H1 (cell line): ENCODE data around the gene C20orf144.

Experiments
- BACH1 ChIP-seq: IDR thresholded peaks from 2 replicates; pipeline ENCODE4 v1.6.1; 2012; ENCODE audit warnings: low read length, improper control_type of control experiment
- CEBPB ChIP-seq: IDR thresholded peaks from 2 replicates; pipeline ENCODE4 v1.6.1; 2012; ENCODE audit warnings: low read depth, low read length
- CREB1 ChIP-seq: IDR thresholded peaks from 2 replicates; pipeline ENCODE4 v1.6.1; 2012; ENCODE audit warnings: inconsistent platforms
- GABPA ChIP-seq: IDR thresholded peaks from 2 replicates; pipeline ENCODE4 v1.6.1; 2011; ENCODE audit warnings: mild to moderate bottlenecking, low read length, moderate library complexity, borderline replicate concordance; ENCODE audit not compliant: insufficient read depth
- KDM5A ChIP-seq: fragments of 200-600 bp; IDR thresholded peaks from 2 replicates; pipeline ENCODE4 v1.7.1; 2012; ENCODE audit warnings: mild to moderate bottlenecking, low read length, inconsistent platforms, mixed read lengths
- NRF1 ChIP-seq: IDR thresholded peaks from 2 replicates; pipeline ENCODE4 v1.6.1; 2011; ENCODE audit warnings: mild to moderate bottlenecking, low read depth, low read length, improper control_type of control experiment
- POLR2A ChIP-seq, 2 experiments: IDR thresholded peaks; 1 replicate in 1 of 2; 2 replicates in 1 of 2; pipeline ENCODE4 v1.6.1; 2011; ENCODE audit warnings: low read depth in 2 of 2, low read length in 2 of 2, mild to moderate bottlenecking in 2 of 2; ENCODE audit errors: control extremely low read depth in 1 of 2
- POLR2AphosphoS5 ChIP-seq: IDR thresholded peaks from 2 replicates; pipeline ENCODE4 v1.6.1; 2011; ENCODE audit warnings: low read depth, low read length
- TF ChIP-seq, protein P1 (sequence below), 3 experiments: IDR thresholded peaks; 1 replicate in 2 of 3; 2 replicates in 1 of 3; pipeline versions ENCODE4 v1.5.1 to v1.6.1; 2011; ENCODE audit warnings: low read length in 3 of 3, mild to moderate bottlenecking in 3 of 3, inconsistent platforms in 2 of 3, low read depth in 1 of 3, moderate library complexity in 1 of 3; ENCODE audit not compliant: insufficient read depth in 1 of 3; ENCODE audit errors: control extremely low read depth in 1 of 3
- TF ChIP-seq, protein P2 (sequence below): fragments of 300-600 bp; sonication (generic); IDR thresholded peaks from 2 replicates; pipeline ENCODE4 v1.7.1; 2012; ENCODE audit warnings: low read length, moderate library complexity, mild to moderate bottlenecking, inconsistent platforms; ENCODE audit not compliant: insufficient replicate concordance

DNA sequence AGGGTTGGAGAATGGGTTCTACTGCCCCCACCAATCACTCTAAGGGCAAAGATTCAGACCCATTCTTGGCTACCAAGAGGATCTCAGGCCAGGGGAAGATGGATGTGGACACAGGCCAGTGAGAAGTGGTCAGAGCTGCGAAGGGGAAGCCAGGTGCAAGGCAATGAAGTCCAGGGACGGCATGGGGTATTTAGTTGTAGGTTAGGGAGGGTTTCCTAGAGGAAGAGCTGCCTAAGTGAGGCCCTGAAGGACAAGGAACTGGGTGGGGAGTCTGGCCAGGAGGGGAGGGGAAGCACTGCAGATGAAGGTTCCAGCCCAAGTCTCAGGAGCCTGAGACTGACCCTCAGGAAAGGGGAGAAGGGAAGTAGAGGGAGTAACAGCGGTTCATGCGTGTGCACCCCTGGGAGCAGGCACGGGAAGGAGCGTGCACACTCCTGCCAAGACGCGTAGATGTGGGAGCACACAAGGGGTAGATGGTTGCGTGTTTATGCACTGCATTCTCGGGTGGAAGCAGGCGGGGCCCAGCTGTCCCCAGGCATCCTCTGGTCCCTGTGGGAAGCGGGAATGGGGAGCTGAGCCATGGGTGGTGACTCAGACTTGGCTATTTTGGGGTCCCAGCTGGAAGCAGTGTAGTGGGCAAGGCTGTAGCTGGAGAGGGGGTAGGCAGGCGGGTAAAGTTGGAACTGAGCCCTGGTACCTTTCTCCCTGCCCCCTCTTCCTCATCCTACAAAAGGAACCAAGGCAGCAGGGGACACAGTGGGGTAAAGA lies 7.9 kb downstream of the C20orf144 start:
- TF ChIP-seq NRF1 (no peak), CREB1 (no peak), POLR2A (IDR thresholded peaks at IDR 0.05; ENCODE audit: control extremely low read depth in 1 of 2, low read depth in 2 of 2, low read length in 2 of 2) (no peak), GABPA (no peak), BACH1 (no peak), CEBPB (no peak), POLR2AphosphoS5 (no peak), KDM5A (no peak)
- TF ChIP-seq, protein P1, sequence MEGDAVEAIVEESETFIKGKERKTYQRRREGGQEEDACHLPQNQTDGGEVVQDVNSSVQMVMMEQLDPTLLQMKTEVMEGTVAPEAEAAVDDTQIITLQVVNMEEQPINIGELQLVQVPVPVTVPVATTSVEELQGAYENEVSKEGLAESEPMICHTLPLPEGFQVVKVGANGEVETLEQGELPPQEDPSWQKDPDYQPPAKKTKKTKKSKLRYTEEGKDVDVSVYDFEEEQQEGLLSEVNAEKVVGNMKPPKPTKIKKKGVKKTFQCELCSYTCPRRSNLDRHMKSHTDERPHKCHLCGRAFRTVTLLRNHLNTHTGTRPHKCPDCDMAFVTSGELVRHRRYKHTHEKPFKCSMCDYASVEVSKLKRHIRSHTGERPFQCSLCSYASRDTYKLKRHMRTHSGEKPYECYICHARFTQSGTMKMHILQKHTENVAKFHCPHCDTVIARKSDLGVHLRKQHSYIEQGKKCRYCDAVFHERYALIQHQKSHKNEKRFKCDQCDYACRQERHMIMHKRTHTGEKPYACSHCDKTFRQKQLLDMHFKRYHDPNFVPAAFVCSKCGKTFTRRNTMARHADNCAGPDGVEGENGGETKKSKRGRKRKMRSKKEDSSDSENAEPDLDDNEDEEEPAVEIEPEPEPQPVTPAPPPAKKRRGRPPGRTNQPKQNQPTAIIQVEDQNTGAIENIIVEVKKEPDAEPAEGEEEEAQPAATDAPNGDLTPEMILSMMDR (IDR thresholded peaks at IDR 0.05; ENCODE audit: control extremely low read depth in 1 of 3, insufficient read depth in 1 of 3, low read depth in 1 of 3, low read length in 3 of 3), result no peak
- TF ChIP-seq, protein P2, sequence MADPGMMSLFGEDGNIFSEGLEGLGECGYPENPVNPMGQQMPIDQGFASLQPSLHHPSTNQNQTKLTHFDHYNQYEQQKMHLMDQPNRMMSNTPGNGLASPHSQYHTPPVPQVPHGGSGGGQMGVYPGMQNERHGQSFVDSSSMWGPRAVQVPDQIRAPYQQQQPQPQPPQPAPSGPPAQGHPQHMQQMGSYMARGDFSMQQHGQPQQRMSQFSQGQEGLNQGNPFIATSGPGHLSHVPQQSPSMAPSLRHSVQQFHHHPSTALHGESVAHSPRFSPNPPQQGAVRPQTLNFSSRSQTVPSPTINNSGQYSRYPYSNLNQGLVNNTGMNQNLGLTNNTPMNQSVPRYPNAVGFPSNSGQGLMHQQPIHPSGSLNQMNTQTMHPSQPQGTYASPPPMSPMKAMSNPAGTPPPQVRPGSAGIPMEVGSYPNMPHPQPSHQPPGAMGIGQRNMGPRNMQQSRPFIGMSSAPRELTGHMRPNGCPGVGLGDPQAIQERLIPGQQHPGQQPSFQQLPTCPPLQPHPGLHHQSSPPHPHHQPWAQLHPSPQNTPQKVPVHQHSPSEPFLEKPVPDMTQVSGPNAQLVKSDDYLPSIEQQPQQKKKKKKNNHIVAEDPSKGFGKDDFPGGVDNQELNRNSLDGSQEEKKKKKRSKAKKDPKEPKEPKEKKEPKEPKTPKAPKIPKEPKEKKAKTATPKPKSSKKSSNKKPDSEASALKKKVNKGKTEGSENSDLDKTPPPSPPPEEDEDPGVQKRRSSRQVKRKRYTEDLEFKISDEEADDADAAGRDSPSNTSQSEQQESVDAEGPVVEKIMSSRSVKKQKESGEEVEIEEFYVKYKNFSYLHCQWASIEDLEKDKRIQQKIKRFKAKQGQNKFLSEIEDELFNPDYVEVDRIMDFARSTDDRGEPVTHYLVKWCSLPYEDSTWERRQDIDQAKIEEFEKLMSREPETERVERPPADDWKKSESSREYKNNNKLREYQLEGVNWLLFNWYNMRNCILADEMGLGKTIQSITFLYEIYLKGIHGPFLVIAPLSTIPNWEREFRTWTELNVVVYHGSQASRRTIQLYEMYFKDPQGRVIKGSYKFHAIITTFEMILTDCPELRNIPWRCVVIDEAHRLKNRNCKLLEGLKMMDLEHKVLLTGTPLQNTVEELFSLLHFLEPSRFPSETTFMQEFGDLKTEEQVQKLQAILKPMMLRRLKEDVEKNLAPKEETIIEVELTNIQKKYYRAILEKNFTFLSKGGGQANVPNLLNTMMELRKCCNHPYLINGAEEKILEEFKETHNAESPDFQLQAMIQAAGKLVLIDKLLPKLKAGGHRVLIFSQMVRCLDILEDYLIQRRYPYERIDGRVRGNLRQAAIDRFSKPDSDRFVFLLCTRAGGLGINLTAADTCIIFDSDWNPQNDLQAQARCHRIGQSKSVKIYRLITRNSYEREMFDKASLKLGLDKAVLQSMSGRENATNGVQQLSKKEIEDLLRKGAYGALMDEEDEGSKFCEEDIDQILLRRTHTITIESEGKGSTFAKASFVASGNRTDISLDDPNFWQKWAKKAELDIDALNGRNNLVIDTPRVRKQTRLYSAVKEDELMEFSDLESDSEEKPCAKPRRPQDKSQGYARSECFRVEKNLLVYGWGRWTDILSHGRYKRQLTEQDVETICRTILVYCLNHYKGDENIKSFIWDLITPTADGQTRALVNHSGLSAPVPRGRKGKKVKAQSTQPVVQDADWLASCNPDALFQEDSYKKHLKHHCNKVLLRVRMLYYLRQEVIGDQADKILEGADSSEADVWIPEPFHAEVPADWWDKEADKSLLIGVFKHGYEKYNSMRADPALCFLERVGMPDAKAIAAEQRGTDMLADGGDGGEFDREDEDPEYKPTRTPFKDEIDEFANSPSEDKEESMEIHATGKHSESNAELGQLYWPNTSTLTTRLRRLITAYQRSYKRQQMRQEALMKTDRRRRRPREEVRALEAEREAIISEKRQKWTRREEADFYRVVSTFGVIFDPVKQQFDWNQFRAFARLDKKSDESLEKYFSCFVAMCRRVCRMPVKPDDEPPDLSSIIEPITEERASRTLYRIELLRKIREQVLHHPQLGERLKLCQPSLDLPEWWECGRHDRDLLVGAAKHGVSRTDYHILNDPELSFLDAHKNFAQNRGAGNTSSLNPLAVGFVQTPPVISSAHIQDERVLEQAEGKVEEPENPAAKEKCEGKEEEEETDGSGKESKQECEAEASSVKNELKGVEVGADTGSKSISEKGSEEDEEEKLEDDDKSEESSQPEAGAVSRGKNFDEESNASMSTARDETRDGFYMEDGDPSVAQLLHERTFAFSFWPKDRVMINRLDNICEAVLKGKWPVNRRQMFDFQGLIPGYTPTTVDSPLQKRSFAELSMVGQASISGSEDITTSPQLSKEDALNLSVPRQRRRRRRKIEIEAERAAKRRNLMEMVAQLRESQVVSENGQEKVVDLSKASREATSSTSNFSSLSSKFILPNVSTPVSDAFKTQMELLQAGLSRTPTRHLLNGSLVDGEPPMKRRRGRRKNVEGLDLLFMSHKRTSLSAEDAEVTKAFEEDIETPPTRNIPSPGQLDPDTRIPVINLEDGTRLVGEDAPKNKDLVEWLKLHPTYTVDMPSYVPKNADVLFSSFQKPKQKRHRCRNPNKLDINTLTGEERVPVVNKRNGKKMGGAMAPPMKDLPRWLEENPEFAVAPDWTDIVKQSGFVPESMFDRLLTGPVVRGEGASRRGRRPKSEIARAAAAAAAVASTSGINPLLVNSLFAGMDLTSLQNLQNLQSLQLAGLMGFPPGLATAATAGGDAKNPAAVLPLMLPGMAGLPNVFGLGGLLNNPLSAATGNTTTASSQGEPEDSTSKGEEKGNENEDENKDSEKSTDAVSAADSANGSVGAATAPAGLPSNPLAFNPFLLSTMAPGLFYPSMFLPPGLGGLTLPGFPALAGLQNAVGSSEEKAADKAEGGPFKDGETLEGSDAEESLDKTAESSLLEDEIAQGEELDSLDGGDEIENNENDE, result no peak
